IPS DF 4.7 (cell line): ENCODE measurements around the gene UBXN10.
A peak's percentile ranks its signal among the peaks of the same experiment; 100 is the strongest.

ENCODE experiments used
- DNase-seq: peaks from one replicate; pipeline ENCODE4 v3.0.0-alpha.2; 2013; ENCODE audit warnings: low spot score; ENCODE audit errors: extremely low read depth

The UBXN10 gene

DNA sequence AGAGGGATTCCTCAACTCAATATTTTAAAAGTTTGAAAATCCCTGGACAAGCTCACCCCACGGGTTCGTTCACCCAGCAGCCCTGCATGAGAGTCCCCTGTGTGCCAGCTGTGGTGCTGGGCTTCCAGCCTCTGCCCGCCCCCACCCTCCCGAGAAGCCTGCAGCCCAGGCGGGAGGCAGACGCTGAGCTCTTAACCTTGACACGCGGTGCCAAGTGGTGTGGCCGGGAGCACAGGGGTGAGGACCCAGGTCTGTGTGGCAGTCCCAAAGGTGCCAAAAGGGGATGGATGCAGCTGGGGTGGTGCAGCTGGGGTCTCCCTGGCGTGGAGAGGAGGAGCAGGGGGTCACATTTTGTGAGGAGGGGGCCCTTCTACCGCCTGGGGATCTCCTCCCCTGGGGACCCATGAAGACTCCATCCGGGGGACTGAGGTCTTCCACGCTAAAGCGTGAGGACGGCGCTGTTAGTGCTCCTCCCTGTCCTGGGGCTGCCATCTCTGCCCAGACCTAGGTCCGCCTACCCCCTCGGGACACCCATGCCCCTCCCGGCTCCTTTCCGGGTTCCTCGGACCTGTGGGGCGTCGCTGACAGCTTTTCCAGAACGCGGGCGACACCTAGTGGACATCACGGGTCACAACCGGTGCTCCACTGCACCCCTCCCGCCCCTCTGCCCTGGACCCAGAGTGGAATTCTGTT, 33.8 kb upstream of the UBXN10 start:
- DNase-seq = peak; percentile 22

DNA sequence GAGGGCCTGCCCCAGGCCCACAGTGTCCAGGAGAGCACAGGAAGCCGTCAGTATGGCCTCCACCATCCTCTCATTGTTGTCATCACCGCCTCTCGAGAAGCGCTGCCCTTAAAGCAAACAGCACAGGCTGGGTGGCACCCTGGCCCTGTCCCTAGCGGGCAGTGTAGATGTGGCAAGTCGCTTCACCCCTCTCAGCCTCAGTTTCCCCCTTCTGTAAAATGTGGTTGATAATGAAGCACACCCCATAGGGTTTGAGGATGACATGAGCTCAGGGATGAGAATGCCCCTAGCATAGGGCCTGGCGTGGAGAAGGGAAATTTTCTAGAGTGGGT, 33.3 kb upstream of the UBXN10 start:
- DNase-seq = no peak

DNA sequence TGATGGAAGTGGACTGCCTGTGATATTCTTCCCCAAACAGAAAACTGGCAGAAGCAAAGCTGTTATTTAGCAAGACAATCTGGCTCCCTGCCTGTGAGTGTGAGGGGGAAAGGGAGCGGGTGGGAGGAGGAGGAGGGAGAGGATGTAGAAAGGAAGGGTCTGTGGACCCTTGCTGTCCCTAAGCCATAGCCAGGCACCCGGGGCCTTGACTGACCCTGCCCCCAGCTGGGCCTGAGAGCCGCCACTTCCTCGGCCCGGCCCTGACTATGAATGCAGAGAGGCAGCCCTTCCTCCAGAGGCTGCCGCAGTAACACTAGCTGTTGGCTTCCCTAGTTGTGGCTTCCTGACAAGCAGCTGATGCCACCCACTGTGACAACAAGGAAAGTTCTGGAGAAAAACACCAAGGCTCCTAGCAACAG, 32.9 kb upstream of the UBXN10 start:
- DNase-seq = no peak

DNA sequence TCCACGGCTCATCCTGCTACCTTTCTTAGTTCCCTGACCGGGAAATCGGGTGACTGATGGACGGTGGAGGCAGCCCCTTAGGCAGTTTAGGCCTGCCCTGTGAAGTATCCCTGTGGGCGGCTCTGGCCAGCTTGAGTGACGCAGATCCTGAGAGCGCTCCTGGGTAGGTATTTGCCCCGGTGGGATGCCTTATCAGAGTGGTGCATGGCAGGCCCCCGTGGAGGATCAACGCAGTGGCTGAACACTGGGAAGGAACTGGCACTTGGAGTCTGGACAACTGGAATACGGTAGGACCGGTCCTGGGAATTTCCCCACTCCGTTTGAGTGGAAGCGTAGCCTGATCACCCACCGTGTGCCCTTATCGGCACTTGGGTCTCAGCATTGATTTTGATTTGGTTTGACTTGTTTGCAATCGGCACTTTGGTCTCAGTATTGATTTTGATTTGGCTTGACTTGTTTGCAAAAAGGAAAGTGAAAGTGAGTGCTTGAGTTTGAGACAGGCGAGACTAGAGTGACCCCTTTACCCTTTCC, 31.5 kb upstream of the UBXN10 start:
- DNase-seq = no peak

DNA sequence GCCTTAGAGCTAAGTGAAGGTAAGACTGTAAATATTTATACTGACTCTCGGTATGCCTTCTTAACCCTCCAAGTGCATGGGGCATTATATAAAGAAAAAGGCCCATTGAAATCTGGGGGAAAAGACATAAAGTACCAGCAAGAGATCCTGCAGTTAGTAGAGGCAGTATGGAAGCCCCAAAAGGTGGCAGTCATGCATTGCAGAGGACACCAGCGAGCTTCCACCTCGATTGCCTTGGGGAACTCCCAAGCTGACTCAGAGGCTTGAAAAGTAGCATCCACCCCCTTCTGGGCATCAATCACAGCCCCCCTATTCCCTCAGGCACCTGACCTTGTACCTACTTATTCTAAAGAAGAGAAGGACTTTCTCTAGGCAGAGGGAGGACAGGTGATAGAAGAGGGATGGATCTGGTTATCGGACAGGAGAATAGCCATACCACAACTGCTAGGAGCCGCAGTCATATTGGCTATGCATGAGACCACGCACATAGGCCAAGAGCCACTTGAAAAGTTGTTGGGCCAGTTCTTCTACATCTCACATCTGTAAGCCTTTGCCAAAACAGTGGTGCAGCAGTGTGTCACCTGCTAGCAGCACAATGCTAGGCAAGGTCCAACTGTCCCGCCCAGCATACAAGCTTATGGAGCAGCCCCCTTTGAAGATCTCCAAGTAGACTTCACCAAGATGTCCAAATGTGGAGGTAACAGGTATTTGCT, 27.4 kb upstream of the UBXN10 start:
- no peak for DNase-seq

DNA sequence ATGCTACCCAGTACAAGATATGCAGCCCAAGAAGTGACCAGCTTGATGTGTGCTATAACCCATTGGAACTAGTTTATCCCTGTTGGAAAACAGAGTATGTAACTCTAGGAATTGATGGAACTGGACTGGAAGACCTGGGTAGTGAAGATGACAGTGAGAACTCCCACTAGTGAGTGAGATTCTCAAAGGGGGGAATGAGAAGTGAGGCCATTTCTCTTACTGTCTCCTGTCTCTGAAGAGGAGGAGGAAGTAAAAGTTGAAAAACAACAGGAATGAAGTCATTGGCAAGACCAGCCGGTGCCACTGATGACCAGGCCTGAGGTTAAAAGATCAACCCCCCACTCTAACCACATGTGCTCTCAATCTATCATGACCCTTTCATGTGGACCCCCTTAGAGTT, 25.9 kb upstream of the UBXN10 start:
- no peak for DNase-seq

DNA sequence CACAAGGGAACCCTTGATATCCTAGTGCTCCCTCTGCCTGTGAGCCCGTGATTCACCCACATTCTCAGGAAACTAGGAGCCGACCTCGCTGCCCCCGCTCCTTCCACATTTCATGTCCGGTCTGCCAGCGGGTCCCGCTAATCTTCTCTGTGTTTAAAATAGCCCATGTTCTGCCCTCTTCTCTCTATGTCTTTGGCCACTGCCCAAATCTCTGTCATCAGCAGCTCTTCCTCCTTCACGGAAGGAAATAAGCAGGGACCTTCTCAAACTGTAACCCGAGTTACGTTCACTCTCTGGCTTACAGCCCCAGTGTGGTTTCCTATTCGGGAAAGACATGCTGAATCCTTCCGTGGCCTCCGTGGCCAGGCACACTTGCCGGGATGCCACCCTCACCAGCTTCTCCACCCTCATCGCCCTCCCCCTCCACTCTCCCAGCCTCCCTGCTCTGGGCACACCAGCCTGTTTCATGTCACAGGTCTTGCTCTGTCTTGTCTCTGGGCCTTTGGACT, 21.1 kb upstream of the UBXN10 start:
- no peak for DNase-seq

DNA sequence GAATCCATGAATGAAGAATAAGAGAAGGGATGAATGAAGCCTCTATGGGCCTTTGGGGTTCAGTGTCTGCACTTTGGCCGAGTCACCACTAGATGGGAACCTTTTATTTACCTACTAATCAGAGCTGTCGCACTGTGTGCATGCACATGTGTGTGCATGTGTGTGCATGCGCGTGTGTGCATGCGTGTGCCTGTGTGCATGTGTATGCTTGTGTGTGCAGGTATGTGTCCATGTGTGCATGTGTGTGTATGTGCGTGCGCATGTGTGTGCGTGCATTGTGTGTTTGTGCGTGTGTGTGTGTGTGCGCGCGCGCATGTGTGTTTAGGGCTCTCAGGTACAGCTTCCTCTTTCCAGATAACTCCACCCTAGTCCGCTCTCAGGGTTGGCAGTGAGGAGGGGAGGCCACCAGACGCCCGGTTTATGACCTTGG, 20.4 kb upstream of the UBXN10 start:
- no peak for DNase-seq

DNA sequence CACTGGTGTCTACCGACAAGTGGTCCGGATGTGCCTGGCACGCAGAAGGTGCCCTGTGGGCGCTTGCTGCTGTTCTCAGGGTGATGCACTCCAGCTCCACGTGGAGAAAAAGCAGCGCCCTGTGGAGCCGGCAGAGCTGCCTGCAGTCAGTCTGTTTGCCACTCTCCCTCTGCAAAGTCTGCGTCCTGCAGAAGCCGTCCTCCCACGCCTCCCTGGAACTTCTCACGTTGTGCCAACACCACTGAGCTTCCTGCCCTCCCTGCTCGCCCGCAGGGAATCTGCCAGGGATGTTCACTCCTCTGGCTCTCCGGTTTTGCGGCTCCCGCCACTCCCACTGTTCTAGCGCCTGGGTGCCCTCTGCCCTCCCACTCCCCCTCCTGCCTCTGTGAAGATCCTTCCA, 19.8 kb upstream of the UBXN10 start:
- DNase-seq = no peak

DNA sequence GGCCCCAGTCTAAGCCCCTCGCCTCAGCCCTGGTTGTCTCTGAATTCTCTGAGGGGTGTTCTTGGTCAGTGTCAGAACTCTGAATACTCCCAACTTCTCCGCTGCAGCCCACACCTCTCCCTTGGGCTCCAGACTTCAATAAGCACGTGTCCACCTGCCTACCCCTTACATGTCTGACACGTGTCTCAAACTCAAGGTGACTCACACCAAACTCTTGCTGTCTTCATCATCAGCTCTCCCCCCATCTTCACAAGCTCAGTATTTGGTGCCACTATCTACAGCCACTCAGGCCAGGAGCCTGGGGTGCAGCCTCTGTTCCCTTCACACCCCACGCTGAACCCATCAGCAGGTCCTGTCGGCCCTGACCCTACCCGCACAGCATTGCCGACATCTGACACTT, 18.8 kb upstream of the UBXN10 start:
- DNase-seq = no peak

DNA sequence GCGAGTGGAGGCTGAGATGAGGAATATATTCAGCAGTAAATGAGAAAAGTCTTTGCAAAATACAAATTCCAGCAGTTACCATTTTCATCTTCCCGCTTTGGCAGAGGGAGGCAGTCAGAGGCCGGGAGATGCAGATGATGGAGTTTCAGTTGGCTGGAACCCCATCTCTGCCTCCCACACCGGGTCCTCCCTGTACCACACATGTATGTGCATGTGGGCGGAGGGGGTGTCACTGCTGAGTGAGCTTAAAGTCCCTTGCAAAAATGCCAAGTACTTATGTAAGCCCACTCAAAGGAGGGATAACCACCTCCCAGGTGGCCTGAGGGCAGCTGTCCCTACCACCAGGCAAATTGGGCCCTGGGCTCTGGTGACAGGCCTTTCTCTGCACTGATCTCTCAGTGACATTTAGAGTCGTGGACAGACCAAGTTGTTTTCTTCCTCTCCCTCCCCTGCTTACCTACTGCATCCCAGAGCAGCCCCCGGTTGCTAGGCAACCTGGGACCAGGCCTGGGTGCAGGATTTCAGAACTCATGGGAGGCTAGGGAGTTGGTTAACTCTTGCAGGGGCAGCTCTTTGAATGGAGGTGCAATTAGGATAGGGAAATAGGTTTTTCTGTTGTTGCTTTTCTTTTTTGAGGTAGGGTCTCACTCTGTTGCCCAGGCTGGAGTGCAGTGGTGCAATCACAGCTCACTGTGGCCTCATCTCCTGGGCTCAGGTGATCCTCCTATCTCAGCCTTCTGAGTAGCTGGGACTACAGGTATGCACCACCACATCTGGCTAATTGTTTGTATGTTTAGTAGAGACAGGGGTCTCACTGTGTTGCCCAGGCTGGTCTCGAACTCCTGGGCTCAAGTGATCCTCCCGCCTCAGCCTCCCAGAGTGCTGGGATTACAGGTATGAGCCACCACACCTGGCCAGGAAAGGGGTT, 17.1 kb upstream of the UBXN10 start:
- DNase-seq = no peak

DNA sequence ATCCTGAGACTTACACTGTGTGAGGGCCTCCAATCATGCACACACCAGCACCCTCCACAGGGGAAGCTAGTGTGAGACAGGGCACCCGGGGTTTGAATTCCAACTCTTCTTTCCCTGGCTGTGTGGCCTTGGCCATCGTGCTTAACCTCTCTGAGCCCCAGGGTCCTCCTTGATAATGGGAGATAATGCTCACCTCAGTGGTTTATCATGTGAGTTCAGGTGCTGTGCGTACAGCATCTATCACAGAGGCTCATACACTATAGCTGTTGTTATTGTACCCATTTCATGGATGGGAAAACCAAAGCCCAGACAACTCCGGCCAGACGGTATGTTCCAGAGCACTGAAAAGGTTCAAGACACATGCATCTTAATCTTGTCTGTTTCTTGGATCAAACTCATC, 16.0 kb upstream of the UBXN10 start:
- DNase-seq = no peak

DNA sequence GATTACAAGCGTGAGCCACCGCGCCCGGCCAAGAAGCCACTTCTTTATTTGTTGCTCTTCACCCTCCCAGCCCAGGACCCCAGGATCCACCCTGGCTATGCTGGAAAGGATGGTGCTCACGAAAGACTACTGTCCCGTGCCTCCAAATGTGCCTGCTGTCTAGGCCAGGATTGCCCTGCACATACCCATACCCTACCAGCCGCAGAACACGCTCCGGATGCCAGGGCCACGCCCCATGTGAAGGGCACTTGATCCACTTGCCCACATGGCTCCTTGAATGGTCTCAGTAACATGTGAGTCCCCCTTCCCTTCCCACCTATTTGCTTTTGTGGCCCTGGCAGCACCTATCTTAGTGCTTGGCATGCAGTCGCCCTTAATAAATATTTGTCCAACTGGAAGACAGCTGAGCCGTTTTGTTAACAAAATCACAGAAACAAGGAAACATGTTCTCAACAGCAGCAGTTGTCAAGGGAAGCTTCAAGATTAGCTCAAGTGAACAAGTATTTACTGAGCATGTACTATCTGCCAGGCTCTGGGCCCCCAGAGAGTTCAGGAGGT, 13.8 kb upstream of the UBXN10 start:
- no peak for DNase-seq

DNA sequence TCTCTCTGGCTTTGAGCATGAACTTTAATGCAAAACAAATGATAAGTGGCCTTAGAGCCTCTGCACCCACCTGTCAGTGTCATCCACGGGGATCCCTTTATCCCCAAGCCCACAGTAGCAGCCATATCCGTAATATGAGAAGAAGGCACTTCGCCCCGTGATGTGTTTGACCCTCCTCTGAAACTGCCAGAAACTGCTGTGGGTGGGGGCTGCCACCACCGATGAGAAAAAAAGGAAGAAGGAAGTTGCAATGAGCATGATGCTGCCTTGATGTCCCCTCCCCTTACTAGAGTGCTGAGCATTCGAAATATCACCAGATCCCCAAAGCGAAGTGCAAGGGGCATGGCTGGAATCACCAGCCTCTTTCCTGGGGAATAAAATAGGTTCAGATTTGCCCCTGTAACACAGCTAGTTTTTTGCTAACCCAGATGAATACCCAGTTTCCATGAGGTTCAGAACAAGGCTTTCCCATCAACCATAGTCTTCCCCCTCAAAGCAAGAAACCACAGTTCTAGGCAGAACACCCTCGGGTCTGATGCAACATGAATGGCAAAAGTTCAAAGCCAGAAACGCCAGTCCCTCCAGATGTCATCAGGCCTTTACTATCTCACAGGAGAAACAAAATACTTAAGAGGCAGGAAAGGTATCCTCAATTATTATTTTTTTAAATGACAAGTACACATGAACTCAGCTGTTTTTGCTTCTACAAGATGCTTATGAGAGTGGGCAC, 10.8 kb upstream of the UBXN10 start:
- DNase-seq = no peak

DNA sequence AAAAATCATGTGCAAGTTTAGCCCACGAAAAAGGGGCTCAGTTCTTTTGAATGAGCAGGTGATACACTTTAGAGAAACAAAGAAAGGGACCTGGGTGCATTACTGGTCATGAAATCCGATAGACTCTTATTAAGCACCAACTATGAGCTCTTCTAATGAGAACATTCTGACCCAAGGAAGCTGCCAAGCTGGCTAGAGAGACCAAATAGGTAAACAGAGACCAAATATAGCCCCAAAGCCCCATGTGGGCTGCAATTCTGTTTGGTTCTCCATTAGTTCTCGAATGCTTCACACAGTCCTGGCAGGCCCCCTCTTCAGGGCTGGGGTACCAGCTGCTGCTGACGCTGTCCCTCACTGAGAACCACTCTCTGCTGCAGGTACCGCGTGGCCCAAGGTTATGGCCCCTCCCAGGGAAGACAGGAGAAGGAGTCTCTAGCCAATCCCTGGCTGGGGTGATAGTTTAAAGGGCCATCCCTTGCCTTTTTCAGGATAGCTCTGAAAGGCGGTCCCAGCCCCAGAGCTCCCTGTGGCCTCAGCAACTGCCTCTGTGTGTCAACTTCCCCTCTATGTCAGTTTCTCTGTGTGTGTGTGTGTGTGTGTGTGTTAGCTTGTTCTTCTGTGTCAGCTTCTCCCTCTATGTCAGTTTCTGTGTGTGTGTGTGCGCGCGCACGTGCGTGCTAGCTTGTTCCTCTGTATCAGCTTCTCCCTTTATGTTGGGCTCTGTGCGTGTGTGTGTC, 7.1 kb upstream of the UBXN10 start:
- DNase-seq = no peak

DNA sequence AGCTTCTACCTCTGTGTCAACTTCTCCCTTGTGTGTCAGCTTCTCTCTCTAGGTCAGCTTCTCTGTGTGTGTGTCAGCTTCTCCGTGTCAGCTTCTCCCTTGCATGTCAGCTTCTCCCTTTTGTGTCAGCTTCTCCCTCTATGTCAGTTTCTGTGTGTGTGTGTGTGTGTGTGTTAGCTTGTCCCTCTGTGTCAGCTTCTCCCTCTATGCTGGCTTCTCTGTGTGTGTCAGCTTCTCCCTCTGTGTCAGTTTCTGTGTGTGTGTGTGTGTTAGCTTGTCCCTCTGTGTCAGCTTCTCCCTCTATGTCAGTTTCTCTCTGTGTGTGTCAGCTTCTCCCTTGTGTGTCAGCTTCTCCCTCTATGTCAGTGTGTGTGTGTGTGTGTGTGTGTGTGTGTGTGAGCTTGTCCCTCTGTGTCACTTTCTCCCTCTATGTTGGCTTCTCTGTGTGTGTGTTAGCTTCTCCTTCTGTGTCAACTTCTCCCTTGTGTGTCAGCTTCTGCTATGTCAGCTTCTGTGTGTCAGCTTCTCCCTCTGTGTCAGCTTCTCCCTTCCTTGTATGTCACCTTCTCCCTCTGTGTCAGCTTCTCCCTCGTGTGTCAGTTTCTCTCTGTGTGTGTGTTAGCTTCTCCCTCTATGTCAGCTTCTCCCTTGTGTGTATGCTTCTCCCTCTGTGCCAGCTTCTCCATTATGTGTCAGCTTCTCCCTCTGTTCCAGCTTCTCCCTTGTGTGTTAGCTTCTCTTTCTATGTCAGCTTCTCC, 6.3 kb upstream of the UBXN10 start:
- no peak for DNase-seq

DNA sequence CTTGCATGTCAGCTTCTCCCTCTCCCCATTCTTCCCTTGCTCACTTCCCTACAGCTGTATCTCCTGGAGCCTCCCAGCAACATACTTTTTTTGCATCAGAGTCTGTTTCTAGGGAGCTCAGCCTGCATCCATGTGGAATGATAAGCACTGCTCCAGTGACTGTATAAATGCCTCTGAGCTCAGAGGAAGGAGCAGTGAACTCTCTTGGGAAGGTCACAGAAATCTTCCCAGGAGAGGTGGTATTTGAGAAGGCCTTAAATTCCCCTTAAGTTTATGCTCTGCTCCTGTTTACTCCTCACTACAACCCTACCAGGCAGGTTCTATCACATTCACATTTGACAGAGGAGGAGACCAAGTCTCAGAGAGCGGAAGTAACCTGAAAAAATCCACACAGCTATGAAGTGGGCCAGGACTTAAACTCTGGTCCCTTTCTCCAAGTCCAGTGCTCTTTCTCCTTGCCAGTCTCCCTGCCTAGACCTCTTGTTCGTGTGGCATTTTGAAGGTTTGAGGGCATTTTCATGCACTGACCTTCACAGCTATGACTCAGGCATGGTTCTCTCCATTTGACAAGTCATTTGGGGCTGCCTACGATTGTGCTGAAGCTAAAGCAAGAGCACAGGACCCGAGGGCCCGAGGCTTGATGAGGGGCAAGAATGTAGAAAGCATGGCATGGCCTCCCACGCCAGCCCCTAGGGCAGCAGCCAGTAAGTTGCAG, 5.6 kb upstream of the UBXN10 start:
- DNase-seq = no peak

DNA sequence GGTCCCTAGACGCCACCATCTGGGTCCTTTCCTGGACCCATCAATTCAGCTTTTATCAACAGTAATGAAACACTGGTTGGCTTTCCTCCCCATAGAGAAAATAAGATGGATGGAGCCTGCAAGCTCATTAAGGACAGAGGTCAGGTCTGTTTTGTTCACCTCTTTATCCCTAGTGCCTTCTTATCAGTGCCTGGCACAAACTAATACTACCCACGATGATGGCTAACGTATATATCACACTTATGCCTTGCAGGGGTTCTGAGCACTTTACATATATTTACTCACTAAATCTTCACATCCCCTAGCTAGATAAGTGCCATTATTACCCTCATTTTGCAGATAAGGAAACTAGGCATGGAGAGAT, 5.1 kb upstream of the UBXN10 start:
- DNase-seq = no peak

DNA sequence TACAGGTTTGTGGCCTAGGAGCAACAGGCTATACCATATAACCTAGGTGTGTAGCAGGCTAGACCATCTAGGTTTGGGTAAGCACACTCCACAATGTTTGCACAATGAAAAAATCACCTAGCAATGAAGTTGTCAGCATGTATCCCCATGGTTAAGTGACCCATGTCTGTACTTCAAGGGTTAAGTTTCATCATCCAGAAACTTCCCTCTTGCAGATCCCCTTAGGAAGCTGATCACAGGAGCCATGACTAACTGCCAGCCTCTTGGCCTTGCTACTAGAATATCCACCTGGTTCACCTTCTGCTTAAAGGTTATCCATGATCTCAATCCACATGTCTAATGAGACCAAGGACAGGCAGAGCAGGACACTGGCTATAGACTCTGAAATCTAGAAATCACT, 3.5 kb upstream of the UBXN10 start:
- DNase-seq = no peak
